Hematopoietic multipotent progenitor cell treated with erythropoietin and hydrocortisone succinate and interleukin-3 and kit ligand, for 17 days (in vitro differentiated cells): ENCODE data around the gene OR6V1.
"Not testable (repeated sequence)": the region's sequence is repeated elsewhere in the genome, so short reads cannot be mapped to it uniquely, and the experiment has no call there.

ENCODE experiments used
- DNase-seq: peaks from one replicate; pipeline ENCODE4 v3.0.0-alpha.2; 2015; ENCODE audit warnings: low spot score

The OR6V1 gene

GRCh38 chr7:143043391-143043790 lies 8.8 kb upstream of the OR6V1 start:
- no peak for DNase-seq

GRCh38 chr7:143046426-143046851 lies 5.7 kb upstream of the OR6V1 start:
- no peak for DNase-seq

- no peak for DNase-seq
These were observed 4.8 kb upstream of the OR6V1 start for GRCh38 chr7:143047326-143047725.

- no peak for DNase-seq
These were observed 3.3 kb upstream of the OR6V1 start for GRCh38 chr7:143048827-143049226.

GRCh38 chr7:143049362-143049761 lies 2.8 kb upstream of the OR6V1 start:
- DNase-seq, result no peak

- no peak for DNase-seq
These were observed 1.2 kb upstream of the OR6V1 start for GRCh38 chr7:143050931-143051330.

- no peak for DNase-seq
These were observed 2.5 kb downstream of the OR6V1 start for GRCh38 chr7:143054621-143055020.

- no peak for DNase-seq
These were observed 3.6 kb downstream of the OR6V1 start for GRCh38 chr7:143055754-143056153.

GRCh38 chr7:143063741-143064140 lies 11.6 kb downstream of the OR6V1 start:
- no peak for DNase-seq

GRCh38 chr7:143068446-143068845 lies 16.3 kb downstream of the OR6V1 start:
- no peak for DNase-seq

GRCh38 chr7:143069912-143070500 lies 17.9 kb downstream of the OR6V1 start:
- no peak for DNase-seq

GRCh38 chr7:143073556-143073955 lies 21.4 kb downstream of the OR6V1 start:
- no peak for DNase-seq

GRCh38 chr7:143074141-143074540 lies 22.0 kb downstream of the OR6V1 start:
- no peak for DNase-seq

- DNase-seq, result no peak
These were observed 33.0 kb downstream of the OR6V1 start for GRCh38 chr7:143085109-143085508.

- not testable (repeated sequence) for DNase-seq
These were observed 33.5 kb downstream of the OR6V1 start for GRCh38 chr7:143085610-143086009.

GRCh38 chr7:143088549-143089231 lies 36.5 kb downstream of the OR6V1 start:
- DNase-seq, result not testable (repeated sequence)

- no peak for DNase-seq
These were observed 44.0 kb downstream of the OR6V1 start for GRCh38 chr7:143096146-143096545.

- DNase-seq, result not testable (repeated sequence)
These were observed 47.4 kb downstream of the OR6V1 start for GRCh38 chr7:143099579-143099978.
